ENCODE data around the gene RMND5B. TPM values are rescaled to one million over a fixed set of nuclear protein-coding genes. Genes with fewer than 3 reads are reported as not detected.

The RMND5B gene
- total and polyA plus RNA-seq, 5 donors from 2014 or later = 22.0 to 39.9 (median 35.0) TPM

- Histone ChIP-seq H3K9me3 (ENCODE audit: control insufficient read depth in 2 of 2, low read length in 2 of 2) (peaks cover 0 to 4% of the 10 kb centered on the region in 2 experiments), H3K27me3 (ENCODE audit: control insufficient read depth, insufficient read depth, low read length) (no peaks in the 10 kb centered on the region), H3K36me3 (ENCODE audit: control insufficient read depth, insufficient read depth, low read length) (no peaks in the 10 kb centered on the region), H3K4me1 (ENCODE audit: control insufficient read depth, insufficient read depth, low read length, poor library complexity, severe bottlenecking) (peaks cover 7% of the 10 kb centered on the region), H3K4me3 (ENCODE audit: low read depth, low read length) (no peak overlapping the region), H3K27ac (ENCODE audit: insufficient read depth, low read length, poor library complexity, severe bottlenecking) (no peak overlapping the region)
- peak in 1 of 3 donors; percentile 19 for DNase-seq
- Mint-ChIP-seq H3K36me3 (no peaks in the 10 kb centered on the region), H3K9me3 (peaks cover 0 to 4% (median 0%) of the 10 kb centered on the region in 7 donors), H3K4me3 (no peak overlapping the region), H3K4me1 (peaks cover 0 to 26% (median 14%) of the 10 kb centered on the region in 4 donors), H3K27ac (no peak overlapping the region), H3K27me3 (peaks cover 12% of the 10 kb centered on the region)
- ATAC-seq (ENCODE audit: low read depth in 2 of 2) = no peak
Measured at GRCh38 chr5:178093134-178093533, 37.7 kb upstream of the RMND5B start.

- Histone ChIP-seq H3K4me3 (ENCODE audit: low read depth, low read length) (no peak overlapping the region), H3K27me3 (ENCODE audit: control insufficient read depth, insufficient read depth, low read length) (no peaks in the 10 kb centered on the region), H3K9me3 (ENCODE audit: control insufficient read depth in 2 of 2, low read length in 2 of 2) (peaks cover 0 to 4% of the 10 kb centered on the region in 2 experiments), H3K27ac (ENCODE audit: insufficient read depth, low read length, poor library complexity, severe bottlenecking) (no peak overlapping the region), H3K4me1 (ENCODE audit: control insufficient read depth, insufficient read depth, low read length, poor library complexity, severe bottlenecking) (peaks cover 7% of the 10 kb centered on the region), H3K36me3 (ENCODE audit: control insufficient read depth, insufficient read depth, low read length) (no peaks in the 10 kb centered on the region)
- peaks cover 0 to 26% (median 14%) of the 10 kb centered on the region in 4 donors for H3K4me1 Mint-ChIP-seq
- H3K36me3 Mint-ChIP-seq = no peaks in the 10 kb centered on the region
- no peak for ATAC-seq (ENCODE audit: low read depth in 2 of 2)
- H3K4me3 Mint-ChIP-seq = peak overlapping the region in 2 of 4 donors; percentile 4 to 68
- peak in 1 of 3 donors; percentile 61 for DNase-seq
- H3K27ac Mint-ChIP-seq = peak overlapping the region in 1 of 3 donors; percentile 7
- peaks cover 0 to 4% (median 0%) of the 10 kb centered on the region in 7 donors for H3K9me3 Mint-ChIP-seq
- H3K27me3 Mint-ChIP-seq = peaks cover 2% of the 10 kb centered on the region
Measured at GRCh38 chr5:178094345-178094744, 36.5 kb upstream of the RMND5B start.

GRCh38 chr5:178098685-178099084 is 32.1 kb upstream of the RMND5B start:
- peaks cover 3% of the 10 kb centered on the region for H3K27me3 Mint-ChIP-seq
- H3K27me3 ChIP-seq (ENCODE audit: control insufficient read depth, insufficient read depth, low read length) = no peaks in the 10 kb centered on the region
- peaks cover 0 to 4% (median 0%) of the 10 kb centered on the region in 7 donors for H3K9me3 Mint-ChIP-seq
- no peak overlapping the region for H3K27ac ChIP-seq (ENCODE audit: insufficient read depth, low read length, poor library complexity, severe bottlenecking)
- H3K4me1 ChIP-seq (ENCODE audit: control insufficient read depth, insufficient read depth, low read length, poor library complexity, severe bottlenecking) = peaks cover 7% of the 10 kb centered on the region
- H3K36me3 Mint-ChIP-seq = no peaks in the 10 kb centered on the region
- H3K4me3 Mint-ChIP-seq = no peak overlapping the region
- H3K4me1 Mint-ChIP-seq = peaks cover 0 to 16% (median 8%) of the 10 kb centered on the region in 4 donors
- ATAC-seq (ENCODE audit: low read depth in 2 of 2) (no peak), DNase-seq (no peak)
- H3K9me3 ChIP-seq (ENCODE audit: control insufficient read depth in 2 of 2, low read length in 2 of 2) = no peaks in the 10 kb centered on the region
- H3K27ac Mint-ChIP-seq = no peak overlapping the region
- no peaks in the 10 kb centered on the region for H3K36me3 ChIP-seq (ENCODE audit: control insufficient read depth, insufficient read depth, low read length)
- no peak overlapping the region for H3K4me3 ChIP-seq (ENCODE audit: low read depth, low read length)

- H3K36me3 Mint-ChIP-seq = no peaks in the 10 kb centered on the region
- H3K9me3 Mint-ChIP-seq = no peaks in the 10 kb centered on the region
- ATAC-seq (ENCODE audit: low read depth in 2 of 2) (no peak), DNase-seq (no peak)
- H3K4me3 Mint-ChIP-seq = peak overlapping the region in 1 of 4 donors; percentile 48
- Histone ChIP-seq H3K27me3 (ENCODE audit: control insufficient read depth, insufficient read depth, low read length) (no peaks in the 10 kb centered on the region), H3K36me3 (ENCODE audit: control insufficient read depth, insufficient read depth, low read length) (no peaks in the 10 kb centered on the region), H3K27ac (ENCODE audit: insufficient read depth, low read length, poor library complexity, severe bottlenecking) (no peak overlapping the region), H3K4me1 (ENCODE audit: control insufficient read depth, insufficient read depth, low read length, poor library complexity, severe bottlenecking) (no peaks in the 10 kb centered on the region), H3K9me3 (ENCODE audit: control insufficient read depth in 2 of 2, low read length in 2 of 2) (no peaks in the 10 kb centered on the region), H3K4me3 (ENCODE audit: low read depth, low read length) (no peak overlapping the region)
- peak overlapping the region in 1 of 3 donors; percentile 40 for H3K27ac Mint-ChIP-seq
- H3K4me1 Mint-ChIP-seq = peaks cover 0 to 4% (median 0%) of the 10 kb centered on the region in 4 donors
- peaks cover 8% of the 10 kb centered on the region for H3K27me3 Mint-ChIP-seq
Measured at GRCh38 chr5:178103612-178104011, 27.2 kb upstream of the RMND5B start.

- Histone ChIP-seq H3K36me3 (ENCODE audit: control insufficient read depth, insufficient read depth, low read length) (no peaks in the 10 kb centered on the region), H3K27ac (ENCODE audit: insufficient read depth, low read length, poor library complexity, severe bottlenecking) (no peak overlapping the region), H3K27me3 (ENCODE audit: control insufficient read depth, insufficient read depth, low read length) (no peaks in the 10 kb centered on the region), H3K9me3 (ENCODE audit: control insufficient read depth in 2 of 2, low read length in 2 of 2) (no peaks in the 10 kb centered on the region), H3K4me3 (ENCODE audit: low read depth, low read length) (no peak overlapping the region), H3K4me1 (ENCODE audit: control insufficient read depth, insufficient read depth, low read length, poor library complexity, severe bottlenecking) (no peaks in the 10 kb centered on the region)
- H3K4me1 Mint-ChIP-seq = peaks cover 0 to 4% (median 0%) of the 10 kb centered on the region in 4 donors
- no peak overlapping the region for H3K4me3 Mint-ChIP-seq
- no peaks in the 10 kb centered on the region for H3K36me3 Mint-ChIP-seq
- H3K9me3 Mint-ChIP-seq = no peaks in the 10 kb centered on the region
- no peak overlapping the region for H3K27ac Mint-ChIP-seq
- peaks cover 9% of the 10 kb centered on the region for H3K27me3 Mint-ChIP-seq
- DNase-seq = peak in 1 of 3 donors; percentile 30
- no peak for ATAC-seq (ENCODE audit: low read depth in 2 of 2)
Measured at GRCh38 chr5:178104492-178104891, 26.3 kb upstream of the RMND5B start.

GRCh38 chr5:178106086-178106485 is 24.7 kb upstream of the RMND5B start:
- H3K4me1 Mint-ChIP-seq = peaks cover 0 to 5% (median 2%) of the 10 kb centered on the region in 4 donors
- Histone ChIP-seq H3K36me3 (ENCODE audit: control insufficient read depth, insufficient read depth, low read length) (no peaks in the 10 kb centered on the region), H3K27ac (ENCODE audit: insufficient read depth, low read length, poor library complexity, severe bottlenecking) (no peak overlapping the region), H3K4me3 (ENCODE audit: low read depth, low read length) (no peak overlapping the region), H3K9me3 (ENCODE audit: control insufficient read depth in 2 of 2, low read length in 2 of 2) (no peaks in the 10 kb centered on the region), H3K4me1 (ENCODE audit: control insufficient read depth, insufficient read depth, low read length, poor library complexity, severe bottlenecking) (no peaks in the 10 kb centered on the region), H3K27me3 (ENCODE audit: control insufficient read depth, insufficient read depth, low read length) (no peaks in the 10 kb centered on the region)
- H3K27me3 Mint-ChIP-seq = peaks cover 9% of the 10 kb centered on the region
- H3K9me3 Mint-ChIP-seq = no peaks in the 10 kb centered on the region
- DNase-seq (no peak), ATAC-seq (ENCODE audit: low read depth in 2 of 2) (no peak)
- H3K4me3 Mint-ChIP-seq = no peak overlapping the region
- H3K36me3 Mint-ChIP-seq = no peaks in the 10 kb centered on the region
- no peak overlapping the region for H3K27ac Mint-ChIP-seq

GRCh38 chr5:178106556-178107239 is 24.1 kb upstream of the RMND5B start:
- H3K4me3 Mint-ChIP-seq = no peak overlapping the region
- no peaks in the 10 kb centered on the region for H3K27me3 ChIP-seq (ENCODE audit: control insufficient read depth, insufficient read depth, low read length)
- no peaks in the 10 kb centered on the region for H3K36me3 ChIP-seq (ENCODE audit: control insufficient read depth, insufficient read depth, low read length)
- H3K4me1 ChIP-seq (ENCODE audit: control insufficient read depth, insufficient read depth, low read length, poor library complexity, severe bottlenecking) = no peaks in the 10 kb centered on the region
- DNase-seq = no peak
- ATAC-seq (ENCODE audit: low read depth in 2 of 2) = no peak
- H3K4me1 Mint-ChIP-seq = peaks cover 0 to 6% (median 2%) of the 10 kb centered on the region in 4 donors
- no peaks in the 10 kb centered on the region for H3K9me3 ChIP-seq (ENCODE audit: control insufficient read depth in 2 of 2, low read length in 2 of 2)
- H3K9me3 Mint-ChIP-seq = no peaks in the 10 kb centered on the region
- H3K36me3 Mint-ChIP-seq = no peaks in the 10 kb centered on the region
- H3K27ac Mint-ChIP-seq = no peak overlapping the region
- H3K4me3 ChIP-seq (ENCODE audit: low read depth, low read length) = no peak overlapping the region
- no peak overlapping the region for H3K27ac ChIP-seq (ENCODE audit: insufficient read depth, low read length, poor library complexity, severe bottlenecking)
- H3K27me3 Mint-ChIP-seq = peaks cover 9% of the 10 kb centered on the region
